GM08714 (cell line): ENCODE data around the gene CAMSAP3.

Experiments
- H3K4me3 ChIP-seq: fragments of 200-500 bp; sonication (Bioruptor generic); 2 replicates; pipeline ENCODE4 v1.5.1; 2014; ENCODE audit warnings: mild to moderate bottlenecking, low read length, inconsistent platforms
- ZNF274 ChIP-seq: IDR thresholded peaks from 2 replicates; pipeline ENCODE4 v1.6.1; 2012; ENCODE audit warnings: mild to moderate bottlenecking, low read depth, low read length

Gene CAMSAP3

GRCh38 chr19:7595466-7596133 is at the start of gene CAMSAP3:
Gene CAMSAP3, plus strand, starts transcription at chr19:7595863. Its CDS starts 140 bp downstream, at chr19:7596003.
- peak within 1 kb of the TSS; percentile 70 for H3K4me3 ChIP-seq
- TF ChIP-seq ZNF274, result no peak

- no peak for TF ChIP-seq ZNF274
- H3K4me3 ChIP-seq, result no peak overlapping the region
These were observed 49.8 kb upstream of the CAMSAP3 start for GRCh38 chr19:7545904-7546303.

GRCh38 chr19:7547159-7547558 is 48.5 kb upstream of the CAMSAP3 start:
- TF ChIP-seq ZNF274, result no peak
- no peak overlapping the region for H3K4me3 ChIP-seq

GRCh38 chr19:7549429-7550148 is 46.1 kb upstream of the CAMSAP3 start:
- no peak overlapping the region for H3K4me3 ChIP-seq
- no peak for TF ChIP-seq ZNF274

GRCh38 chr19:7550169-7550770 is 45.4 kb upstream of the CAMSAP3 start:
- H3K4me3 ChIP-seq, result no peak overlapping the region
- TF ChIP-seq ZNF274, result no peak

GRCh38 chr19:7550987-7551761 is 44.5 kb upstream of the CAMSAP3 start:
- TF ChIP-seq ZNF274, result no peak
- no peak overlapping the region for H3K4me3 ChIP-seq

- TF ChIP-seq ZNF274, result no peak
These were observed 42.9 kb upstream of the CAMSAP3 start for GRCh38 chr19:7552781-7553180.

GRCh38 chr19:7554565-7554964 is 41.1 kb upstream of the CAMSAP3 start:
- no peak overlapping the region for H3K4me3 ChIP-seq
- TF ChIP-seq ZNF274, result no peak

More at GRCh38 chr19:7552781-7553180, 42.9 kb upstream of the CAMSAP3 start:
- no peak overlapping the region for H3K4me3 ChIP-seq

GRCh38 chr19:7554990-7555864 is 40.4 kb upstream of the CAMSAP3 start:
- no peak for TF ChIP-seq ZNF274
- H3K4me3 ChIP-seq, result no peak overlapping the region

- no peak for TF ChIP-seq ZNF274
These were observed 38.9 kb upstream of the CAMSAP3 start for GRCh38 chr19:7556696-7557315.

GRCh38 chr19:7558667-7559066 is 37.0 kb upstream of the CAMSAP3 start:
- no peak for TF ChIP-seq ZNF274
- H3K4me3 ChIP-seq, result no peak overlapping the region

More at GRCh38 chr19:7556696-7557315, 38.9 kb upstream of the CAMSAP3 start:
- no peak overlapping the region for H3K4me3 ChIP-seq

- H3K4me3 ChIP-seq, result no peak overlapping the region
- TF ChIP-seq ZNF274, result no peak
These were observed 36.6 kb upstream of the CAMSAP3 start for GRCh38 chr19:7559102-7559501.

GRCh38 chr19:7560255-7560654 is 35.4 kb upstream of the CAMSAP3 start:
- no peak for TF ChIP-seq ZNF274
- no peak overlapping the region for H3K4me3 ChIP-seq

GRCh38 chr19:7561325-7561724 is 34.3 kb upstream of the CAMSAP3 start:
- TF ChIP-seq ZNF274, result no peak

More at GRCh38 chr19:7561325-7561724, 34.3 kb upstream of the CAMSAP3 start:
- H3K4me3 ChIP-seq, result no peak overlapping the region
